GM19324 (cell line): ENCODE results near the gene BNC2.
"Not testable (repeated sequence)": the region's sequence is repeated elsewhere in the genome, so short reads cannot be mapped to it uniquely, and the experiment has no call there.

Experiments
- ATAC-seq: cut with Tn5 transposase; IDR thresholded peaks from one replicate; pipeline ENCODE4 v1.9.1; 2021; ENCODE audit warnings: mild to moderate bottlenecking, moderate library complexity; ENCODE audit not compliant: unreplicated experiment, low FRiP score

Gene BNC2

DNA sequence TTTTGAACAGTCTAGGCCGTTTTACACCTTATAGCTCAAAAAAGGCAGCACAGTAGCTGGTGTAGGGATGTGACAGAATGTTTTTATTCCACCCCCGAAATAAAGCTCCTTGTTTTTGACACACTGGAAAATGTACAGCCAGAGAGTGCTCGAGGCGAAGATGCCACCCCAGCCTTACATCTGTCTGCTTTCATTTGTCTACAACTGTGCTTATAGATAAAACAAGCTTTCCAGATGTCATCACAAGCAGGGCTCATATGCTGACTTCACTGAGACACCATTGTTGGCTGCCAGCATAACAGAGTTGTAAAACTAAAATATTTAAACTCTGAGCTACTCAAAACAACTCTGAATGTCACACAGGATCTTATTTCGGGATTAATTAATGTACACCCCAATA, 386.3 kb downstream of the BNC2 start:
- ATAC-seq = no peak

DNA sequence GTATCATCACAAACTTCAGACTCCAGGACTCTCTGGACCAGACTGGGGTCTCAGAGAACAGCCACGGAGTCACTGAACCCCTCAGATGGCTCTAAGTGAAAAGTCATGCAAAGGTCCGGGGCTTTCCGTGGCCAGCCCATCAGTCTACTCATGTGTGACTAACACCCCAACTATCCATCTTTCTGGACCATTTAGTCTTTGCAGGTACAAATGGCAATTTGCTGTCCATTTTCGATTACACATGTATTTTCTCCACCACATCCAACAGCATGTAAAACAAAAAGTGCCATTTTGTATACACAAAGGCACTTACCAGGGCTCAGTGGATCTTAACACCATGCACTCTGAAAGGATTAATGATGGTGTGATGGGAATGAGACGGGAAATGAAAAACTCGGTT, 387.7 kb downstream of the BNC2 start:
- ATAC-seq = no peak

DNA sequence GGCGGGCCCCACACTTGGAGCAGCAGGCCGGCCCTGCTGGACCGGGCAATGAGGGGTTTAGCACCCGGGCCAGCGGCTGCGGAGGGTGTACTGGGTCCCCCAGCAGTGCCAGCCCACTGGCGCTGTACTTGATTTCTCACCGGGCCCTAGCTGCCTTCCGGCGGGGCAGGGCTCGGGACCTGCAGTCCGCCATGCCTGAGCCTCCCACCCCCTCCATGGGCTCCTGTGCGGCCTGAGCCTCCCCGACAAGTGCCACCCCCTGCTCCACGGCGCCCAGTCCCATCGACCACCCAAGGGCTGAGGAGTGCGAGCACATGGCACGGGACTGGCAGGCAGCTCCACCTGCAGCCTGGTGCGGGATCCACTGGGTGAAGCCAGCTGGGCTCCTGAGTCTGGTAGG, 389.9 kb downstream of the BNC2 start:
- not testable (repeated sequence) for ATAC-seq

DNA sequence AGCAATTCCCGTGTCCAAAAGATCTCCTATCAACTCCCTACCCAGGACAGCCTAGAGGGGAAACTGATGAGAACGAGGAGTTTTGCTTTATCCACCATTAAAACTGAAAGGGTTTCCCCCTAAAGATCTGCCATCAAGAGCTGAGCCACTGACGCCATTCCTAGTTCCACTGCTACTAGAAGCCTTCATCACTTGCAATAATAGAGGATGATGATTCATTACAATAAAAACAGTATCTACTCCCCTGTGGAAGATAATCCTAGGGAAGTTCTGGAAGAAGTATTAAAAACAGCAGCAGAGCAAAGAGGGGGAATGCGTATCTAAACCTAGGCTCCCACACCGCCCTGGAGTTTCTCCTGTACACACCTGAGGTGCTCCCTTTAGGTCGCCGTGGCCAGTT, 394.5 kb downstream of the BNC2 start:
- ATAC-seq = no peak

DNA sequence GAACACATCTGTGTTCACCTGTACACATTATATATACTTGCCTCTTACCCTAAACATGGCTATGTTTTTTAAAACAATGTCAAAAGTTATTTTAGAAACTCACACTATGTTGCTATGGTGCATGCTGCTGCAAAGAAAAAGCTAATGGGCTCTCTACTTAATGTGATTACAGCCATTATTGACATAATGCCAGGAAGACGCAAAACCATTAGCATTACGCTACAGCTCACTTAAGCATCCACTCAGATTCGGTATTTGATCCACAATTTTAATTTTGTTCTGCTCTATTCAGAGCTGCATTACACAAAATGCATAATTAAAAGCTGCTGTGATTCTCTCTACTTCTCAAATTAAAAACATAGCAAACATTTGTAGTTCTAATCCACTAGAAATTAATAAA, 395.2 kb downstream of the BNC2 start:
- ATAC-seq = no peak

DNA sequence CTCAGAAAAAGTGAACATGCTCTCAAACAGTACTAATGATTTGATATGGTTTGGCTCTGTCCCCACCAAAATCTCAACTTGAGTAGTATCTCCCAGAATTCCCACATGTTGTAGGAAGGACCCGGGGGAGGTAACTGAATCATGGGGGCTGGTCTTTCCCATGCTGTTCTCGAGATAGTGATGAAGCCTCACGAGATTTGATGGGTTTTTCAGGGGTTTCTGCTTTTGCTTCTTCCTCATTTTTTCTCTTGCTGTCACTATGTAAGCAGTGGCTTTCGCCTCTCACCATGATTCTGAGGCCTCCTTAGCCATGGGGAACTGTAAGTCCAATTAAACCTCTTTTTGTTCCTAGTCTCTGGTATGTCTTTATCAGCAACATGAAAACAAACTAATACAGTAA, 401.3 kb downstream of the BNC2 start:
- ATAC-seq = no peak

DNA sequence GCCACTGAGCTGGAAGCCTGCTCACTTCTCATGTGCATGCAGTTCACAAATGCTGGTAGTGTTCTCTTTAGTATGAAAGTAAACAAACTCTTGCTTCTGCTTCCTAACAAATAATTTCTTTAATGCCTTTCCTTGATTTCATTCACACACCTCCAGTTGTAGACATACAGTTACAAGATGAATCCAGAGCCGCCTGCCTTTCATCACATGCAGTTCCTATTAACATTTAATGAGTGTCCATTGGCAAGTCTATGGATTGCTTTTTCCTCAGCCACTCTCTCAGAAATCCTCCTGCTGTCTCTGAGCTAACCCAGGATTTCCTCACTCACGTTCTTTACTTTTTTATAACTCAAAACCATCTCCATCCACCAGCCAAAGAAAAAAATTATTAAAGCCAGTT, 408.6 kb downstream of the BNC2 start:
- ATAC-seq = no peak

DNA sequence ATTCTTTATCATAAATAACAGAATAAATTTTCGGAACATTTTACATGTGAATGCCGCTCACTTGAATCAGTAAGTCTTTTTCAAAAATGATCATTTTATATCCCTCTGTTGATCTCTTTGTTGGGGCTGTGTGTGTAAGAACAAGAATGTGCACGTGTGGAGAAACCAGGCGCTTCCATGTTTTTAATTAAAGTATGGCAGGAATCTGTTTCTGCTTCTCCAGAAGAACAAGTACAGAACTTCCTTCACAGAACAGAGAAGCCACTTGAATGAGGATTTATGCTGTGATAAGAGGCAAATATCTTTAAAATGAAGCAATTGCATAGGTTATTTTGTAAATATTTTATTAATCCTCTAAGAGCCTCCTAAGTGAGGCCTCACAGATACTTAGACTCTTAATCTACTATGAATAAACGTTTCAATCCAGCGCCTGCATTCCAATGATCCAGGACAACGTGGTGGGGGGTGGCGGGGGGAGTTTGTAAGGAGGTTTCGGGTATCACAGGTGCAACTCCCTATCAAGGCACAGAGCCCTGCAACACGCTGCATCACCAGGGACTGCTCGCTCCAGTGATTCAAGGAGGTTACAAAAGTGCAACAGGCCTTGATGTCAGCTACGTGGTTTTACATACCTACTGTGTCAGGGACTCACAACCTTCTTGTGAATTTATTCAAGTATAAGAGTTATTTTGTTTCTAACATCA, 409.2 kb downstream of the BNC2 start:
- no peak for ATAC-seq

DNA sequence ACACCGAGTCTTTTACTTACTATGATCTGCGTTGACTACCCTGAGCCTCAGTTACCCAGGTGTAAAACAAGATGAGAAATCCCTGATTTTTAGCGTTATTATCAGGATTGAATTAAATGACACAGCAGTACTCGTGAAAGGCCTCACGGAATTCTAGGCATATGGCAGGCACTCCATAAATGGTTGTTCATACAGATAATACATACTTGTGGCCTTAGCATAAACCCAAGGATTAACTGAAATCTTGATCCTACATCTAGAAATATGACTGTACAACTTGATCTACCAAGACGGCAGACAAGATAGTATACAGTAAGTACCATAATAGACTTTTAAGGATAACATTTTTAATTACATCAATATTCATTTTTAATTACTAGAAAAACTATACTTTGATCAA, 409.8 kb downstream of the BNC2 start:
- no peak for ATAC-seq

DNA sequence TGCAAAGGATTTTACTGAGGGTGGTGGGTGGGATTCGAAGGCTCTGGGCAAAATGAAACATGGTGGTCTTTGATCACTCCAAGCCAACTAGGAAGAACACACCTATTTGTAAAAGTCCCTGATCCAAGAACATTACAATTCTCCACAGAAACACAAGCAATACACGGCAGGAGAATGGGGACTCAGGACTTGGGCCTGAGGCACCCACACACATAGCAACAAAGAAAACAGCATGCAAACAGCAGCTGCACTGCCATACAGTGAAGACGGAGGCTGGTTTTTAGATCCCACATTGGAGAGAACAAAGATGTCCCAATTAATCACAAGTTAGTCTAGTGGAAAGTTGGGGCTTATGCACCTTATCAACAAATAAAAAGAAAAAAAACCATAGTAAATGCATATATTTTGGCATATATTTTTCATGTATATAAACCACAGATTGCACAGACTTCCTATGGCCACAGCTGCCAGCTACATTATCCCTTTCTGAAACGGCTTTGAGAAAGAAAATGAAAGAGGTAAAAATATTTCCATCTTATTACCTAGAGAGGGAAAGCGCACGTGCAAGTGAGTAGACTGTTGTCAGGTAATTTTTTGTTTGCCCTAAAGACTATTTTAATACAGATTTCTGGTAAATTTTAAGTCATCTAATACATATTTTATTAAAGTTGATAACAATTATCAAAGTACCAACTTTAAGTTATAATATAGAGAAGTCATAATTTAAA, 410.9 kb downstream of the BNC2 start:
- ATAC-seq = no peak

DNA sequence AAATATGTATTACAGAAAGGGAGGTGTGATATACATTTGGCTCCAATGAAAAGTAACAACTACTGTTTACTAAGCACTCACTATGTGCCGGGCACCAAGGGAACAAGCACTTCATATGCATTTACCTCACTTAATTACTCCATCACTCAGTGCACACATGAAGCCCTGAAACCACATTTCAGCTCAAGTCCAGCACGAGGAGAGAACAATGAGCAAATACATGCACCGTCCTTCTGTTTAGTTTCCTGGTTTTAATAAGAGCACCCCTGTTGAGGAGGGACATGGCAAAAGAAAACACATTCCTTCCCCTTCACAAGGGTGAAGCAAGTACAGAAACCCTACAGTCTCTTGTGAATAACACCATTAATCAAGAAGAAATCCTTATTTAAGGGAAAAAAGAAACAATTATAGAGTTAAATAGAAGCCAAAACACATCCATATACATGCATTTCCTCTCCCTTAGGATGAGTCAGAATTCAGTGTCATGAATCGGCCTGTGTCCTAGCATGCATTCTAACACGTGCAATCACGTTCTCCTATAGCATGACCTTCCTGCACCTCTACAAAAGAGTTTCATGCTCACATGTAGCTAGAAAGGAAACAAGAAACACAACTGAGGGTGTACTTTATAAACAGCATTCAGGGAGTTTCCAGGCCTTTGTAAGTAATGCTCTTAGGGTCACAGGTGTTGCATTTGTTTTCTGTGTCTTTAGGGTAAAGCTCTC, 411.6 kb downstream of the BNC2 start:
- ATAC-seq = no peak

DNA sequence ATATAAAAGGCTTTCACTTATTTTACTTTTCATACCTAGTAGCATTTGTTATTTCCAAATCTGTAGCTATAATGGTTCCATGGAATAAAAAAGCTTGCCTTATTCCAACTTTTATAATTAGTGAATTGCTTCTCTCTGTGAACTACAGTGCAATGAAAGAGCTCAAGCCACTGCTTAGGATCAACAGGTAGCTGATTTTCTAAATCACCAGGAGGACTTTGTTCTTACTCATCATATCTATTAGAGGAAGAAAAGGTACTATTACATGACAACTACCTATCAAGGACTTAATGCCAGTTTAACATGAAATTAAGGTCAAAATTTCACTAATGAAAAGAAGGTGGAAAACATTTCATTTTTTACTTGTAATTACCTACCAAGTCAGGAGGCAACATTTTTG, 414.6 kb downstream of the BNC2 start:
- no peak for ATAC-seq

DNA sequence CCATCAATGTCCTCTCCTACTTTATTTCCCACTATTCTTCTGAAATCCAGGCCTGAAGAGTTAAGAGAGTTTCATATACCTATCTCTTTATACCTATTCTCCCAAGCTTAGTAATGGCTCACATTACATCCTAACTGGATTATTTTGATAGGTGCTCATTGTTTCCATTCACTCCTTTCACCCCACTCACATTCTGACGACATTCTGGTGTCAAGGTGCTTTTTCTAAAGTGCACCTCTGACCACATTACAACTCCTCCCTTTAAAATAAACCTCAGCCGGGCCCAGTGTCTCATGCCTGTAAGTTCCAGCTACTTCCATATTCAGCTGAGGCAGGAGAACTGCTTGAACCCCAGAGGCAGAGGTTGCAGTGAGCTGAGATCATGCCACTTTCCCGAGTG, 417.1 kb downstream of the BNC2 start:
- no peak for ATAC-seq

DNA sequence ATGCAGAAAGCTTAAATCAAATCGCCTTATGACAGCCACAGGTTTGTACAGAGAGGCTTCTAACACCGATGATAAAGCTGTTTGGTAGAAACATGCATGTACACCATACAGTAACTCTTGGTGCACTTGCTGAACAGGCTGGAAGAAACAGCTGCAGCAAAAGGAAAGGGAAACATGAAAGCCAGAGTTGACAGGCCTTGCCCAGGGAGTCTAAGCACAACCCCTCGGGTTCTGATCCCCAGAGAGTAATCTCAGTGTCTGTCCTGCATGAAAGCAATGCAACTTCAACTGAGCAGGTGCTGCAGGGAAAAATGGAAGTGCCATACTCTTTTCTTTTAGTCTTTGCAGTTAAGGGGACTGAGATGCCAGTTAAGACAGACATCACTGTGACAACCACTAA, 419.9 kb downstream of the BNC2 start:
- ATAC-seq = no peak

DNA sequence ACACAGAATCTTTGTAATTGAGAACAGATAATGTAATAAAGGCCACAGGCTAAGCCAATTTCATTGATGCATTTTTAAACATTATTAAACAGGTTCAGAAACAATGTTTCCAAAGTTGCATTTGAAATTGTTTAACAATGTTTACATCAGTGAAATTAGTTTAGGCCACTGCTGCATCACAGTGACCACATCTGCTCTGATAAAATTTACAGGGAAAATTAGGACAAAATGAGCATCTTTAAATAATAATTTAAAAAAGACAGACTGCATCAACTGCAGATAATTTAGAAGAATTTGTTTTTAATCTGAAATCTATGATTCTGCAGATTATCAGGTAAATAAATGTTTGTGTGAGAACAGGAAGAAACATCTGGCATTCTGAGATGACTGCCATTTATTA, 420.4 kb downstream of the BNC2 start:
- no peak for ATAC-seq

DNA sequence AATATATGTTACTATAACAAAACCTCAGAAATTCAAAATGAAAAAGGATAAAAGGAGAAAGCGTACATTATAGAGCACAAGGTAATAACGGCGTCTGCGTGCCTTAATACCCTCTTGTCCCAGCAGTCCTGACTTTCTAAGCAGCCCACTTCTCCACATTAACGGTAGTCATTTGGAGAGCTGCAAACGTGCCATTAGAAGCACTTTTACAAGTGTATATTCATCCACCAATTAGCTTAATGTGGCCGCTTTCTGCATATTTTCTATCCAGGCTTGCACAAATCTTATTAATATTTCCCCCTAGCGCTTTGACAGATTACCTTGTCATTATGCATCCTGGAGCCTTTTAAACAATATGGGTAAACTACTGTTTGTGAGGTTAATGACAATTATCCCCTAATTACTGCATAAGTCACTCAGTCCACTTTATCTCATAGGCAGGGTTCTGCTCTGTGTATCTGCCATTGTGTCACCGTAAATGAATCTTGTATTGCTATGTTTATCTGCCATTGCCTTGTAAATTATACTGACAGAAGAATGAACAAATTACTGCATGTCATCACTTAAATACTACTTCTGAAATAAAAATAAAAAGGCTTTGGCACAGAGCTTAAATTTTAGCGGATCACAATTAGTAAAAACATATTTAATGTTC, 421.3 kb downstream of the BNC2 start:
- no peak for ATAC-seq

DNA sequence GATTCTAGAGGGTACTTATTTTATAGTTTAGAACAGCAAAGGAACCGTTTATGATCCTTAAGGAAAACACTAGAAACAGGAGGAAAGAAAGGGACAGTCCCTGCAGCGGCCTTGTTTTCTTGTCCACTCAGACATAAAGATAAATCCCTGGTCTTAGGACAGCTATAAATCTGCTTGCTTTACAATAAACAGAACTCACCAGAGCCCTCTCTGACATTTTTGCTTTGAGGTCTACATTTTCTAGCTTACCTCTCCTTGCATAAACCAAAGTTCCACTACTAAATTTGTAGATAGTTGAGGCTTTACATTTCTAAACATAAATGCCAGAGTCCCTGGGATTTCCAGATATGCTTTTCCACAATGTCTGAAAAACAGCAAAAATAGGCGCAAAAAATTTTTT, 422.5 kb downstream of the BNC2 start:
- no peak for ATAC-seq

DNA sequence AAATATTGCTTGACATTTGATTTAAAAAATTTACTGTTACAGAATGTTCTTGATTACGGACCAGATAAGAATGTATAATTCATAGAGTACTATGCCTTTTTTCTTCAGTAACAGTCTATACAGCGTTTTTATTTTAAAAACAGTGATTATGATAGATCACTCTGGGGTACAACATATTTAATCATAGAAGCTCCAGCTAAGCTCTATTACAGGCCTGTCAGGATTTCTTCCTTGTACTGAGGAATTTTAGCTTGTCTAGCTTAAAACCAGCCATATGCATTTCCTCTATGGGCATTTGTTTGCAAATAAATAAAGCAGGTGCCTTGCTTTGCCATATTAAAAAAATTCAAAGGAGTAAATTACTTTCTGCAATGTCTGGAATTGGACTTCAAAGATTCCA, 423.8 kb downstream of the BNC2 start:
- ATAC-seq = no peak

DNA sequence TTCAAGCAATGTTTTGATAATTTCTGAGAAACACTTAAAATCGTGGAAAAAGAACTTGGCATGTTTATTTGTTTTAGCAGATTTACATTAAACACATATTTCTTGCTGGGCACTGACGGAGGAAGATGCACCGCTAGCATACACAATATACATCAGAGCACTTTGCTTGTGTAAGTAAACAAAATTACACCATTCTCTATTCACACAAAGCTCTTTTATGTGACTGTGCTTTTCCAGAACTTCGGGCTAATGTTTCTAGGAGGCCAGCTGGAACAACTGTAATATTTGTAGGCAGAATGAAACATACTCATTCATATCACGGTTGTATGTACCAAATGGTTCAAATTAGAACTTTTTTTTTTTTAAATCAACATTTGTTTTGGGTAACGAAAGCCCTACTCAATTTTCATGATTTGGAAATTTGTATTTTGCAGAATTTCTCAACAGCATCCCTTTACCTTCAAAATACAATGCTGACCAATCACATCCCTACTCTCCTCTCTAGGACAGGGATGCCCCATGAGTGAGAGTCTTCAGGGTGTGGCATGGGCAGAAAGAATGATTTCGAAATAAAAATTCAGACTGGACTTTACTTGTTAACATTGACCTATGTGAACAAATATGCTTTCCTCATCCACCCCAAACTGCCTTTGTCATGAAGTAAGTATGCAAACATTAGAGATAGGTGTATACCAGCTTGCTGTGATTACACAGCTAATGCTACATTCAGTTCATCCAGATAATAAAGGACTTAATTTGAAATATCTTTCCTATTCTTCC, 425.1 kb downstream of the BNC2 start:
- no peak for ATAC-seq

DNA sequence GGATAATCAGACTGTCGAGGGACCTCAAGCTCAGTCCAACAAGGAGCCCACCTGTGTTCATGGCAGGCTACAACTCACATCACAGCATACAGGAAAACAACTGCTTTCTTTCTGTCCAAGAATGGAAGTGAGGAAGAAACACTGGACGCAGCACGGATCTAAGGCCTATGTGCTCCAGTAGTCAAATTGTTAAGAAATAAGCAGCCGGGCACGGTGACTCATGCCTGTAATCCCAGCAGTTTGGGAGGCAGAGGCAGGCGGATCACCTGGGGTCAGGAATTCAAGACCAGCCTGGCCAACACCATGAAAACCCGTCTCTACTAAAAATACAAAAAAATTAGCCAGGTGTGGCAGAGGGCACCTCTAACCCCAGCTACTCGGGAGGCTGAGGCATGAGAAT, 427.8 kb downstream of the BNC2 start:
- no peak for ATAC-seq

DNA sequence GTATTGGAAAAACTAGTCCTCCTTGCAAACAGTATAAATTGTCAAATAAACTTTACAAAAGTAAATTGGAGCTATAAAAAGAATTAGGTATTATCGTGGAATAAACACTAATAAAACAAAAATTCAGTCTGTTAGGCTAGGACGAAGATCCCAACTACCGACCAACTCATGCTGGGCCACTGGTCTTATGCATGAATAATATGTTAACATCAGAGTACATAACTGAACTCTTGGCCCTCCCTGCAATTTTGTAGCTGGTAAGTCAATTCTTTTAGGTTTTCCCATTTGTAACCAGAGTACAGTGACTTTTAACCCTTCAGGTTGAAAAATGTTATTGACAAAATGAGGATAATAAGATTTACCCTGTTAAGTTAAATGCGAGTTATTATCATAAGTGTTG, 428.7 kb downstream of the BNC2 start:
- no peak for ATAC-seq
